ENCODE data around the gene ARHGAP15.
A peak's percentile ranks its signal among the peaks of the same experiment; 100 is the strongest.

Gene ARHGAP15

DNA sequence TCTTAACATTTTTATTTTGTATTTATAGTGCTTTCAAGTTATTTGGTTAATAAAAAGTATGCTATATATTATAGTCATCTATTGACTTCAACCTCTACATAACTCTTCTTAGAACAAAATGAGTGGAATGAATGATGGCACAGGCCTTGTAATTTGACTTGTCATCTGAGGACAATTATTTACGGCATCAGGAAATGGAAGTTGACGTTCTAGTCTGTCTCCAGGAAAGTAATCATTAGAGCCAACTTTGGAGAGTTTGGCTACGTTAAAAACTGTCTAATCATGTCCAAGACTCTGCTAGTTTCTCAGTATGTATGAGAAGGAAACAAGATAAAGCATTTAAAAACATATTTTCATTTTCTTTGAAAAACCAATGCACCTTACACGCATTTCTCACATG lies 353.6 kb downstream of the ARHGAP15 start:
- DNase-seq (ENCODE audit: low spot score), result no peak

GRCh38 chr2:143486976-143487375 lies 357.8 kb downstream of the ARHGAP15 start:
- DNase-seq (ENCODE audit: low spot score), result no peak

DNA sequence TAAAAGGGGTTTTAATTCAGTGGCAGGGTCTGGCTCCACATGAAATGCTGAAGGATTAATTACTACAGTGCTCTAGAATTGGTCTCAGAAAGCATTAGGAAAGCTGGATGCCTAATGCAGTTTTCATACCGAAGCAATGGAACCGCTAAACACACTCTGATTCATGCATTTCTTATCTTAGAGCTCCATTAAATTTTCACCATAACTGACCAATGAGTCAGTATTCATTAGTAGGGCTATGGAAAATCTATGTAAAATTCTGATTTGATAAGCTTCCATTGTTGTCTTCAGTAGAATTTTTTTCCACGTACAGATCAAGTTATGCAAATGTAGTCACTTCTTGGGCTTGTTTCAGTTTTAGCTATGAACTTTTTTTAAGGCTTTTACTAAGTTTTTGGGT lies 359.9 kb downstream of the ARHGAP15 start:
- DNase-seq (ENCODE audit: low spot score), result no peak

DNA sequence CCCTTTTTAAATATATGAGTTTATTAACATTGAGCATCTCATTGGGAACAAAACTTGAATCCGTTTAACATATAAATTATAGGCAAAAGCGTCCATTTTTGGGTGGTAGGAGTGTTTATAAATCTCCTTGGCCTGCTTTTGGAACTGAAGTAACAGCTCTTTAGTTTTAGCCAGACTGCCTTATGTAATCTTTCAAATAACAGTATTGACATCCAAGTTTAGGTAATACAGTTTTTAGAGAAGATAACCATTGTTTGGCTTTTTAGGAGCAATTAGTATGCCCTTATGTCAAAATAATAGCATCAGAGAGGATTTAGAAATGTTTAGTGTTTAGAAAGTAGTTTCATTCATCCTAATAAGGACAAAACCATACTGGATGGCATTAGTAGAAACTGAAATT lies 361.9 kb downstream of the ARHGAP15 start:
- no peak for DNase-seq (ENCODE audit: low spot score)

GRCh38 chr2:143493339-143493738 lies 364.1 kb downstream of the ARHGAP15 start:
- DNase-seq (ENCODE audit: low spot score), result no peak

DNA sequence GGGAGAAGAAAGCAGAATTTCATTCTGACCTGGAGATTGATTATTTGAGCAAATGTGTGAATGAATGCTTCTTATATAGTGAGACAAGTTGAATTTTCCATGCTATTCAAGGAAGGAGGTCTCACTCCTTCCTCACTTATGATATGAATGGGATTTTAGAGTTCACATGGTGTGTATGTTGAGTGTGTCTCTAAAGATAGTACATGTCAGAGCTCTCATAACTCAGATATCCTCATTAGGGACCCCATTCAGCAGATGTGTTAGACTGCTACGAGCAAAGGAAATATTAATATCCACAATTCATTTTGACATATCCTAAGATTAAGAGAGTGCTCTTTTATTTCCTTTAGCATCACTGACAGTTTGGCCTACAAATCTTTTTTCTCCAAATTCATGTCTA lies 368.5 kb downstream of the ARHGAP15 start:
- no peak for DNase-seq (ENCODE audit: low spot score)

GRCh38 chr2:143498496-143498895 lies 369.3 kb downstream of the ARHGAP15 start:
- DNase-seq (ENCODE audit: low spot score), result no peak

DNA sequence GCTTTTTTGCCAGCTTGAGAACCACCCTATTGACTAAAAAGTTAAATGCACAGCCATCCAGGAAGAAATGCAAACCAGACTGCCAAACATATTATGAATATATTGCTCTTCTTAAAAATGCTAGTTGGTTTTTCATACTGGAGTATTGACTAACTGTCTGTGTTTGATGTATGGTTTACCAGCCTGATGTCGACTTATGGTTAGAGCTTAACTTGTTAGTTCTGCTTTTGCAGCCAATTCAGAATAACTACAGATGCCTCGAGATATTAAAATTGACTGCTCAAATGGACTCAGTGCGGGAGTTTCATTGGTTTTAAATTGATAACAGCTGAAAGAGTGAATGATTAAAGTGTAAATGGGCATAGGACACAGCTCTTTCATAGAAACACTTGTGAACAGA lies 369.8 kb downstream of the ARHGAP15 start:
- DNase-seq (ENCODE audit: low spot score), result no peak

DNA sequence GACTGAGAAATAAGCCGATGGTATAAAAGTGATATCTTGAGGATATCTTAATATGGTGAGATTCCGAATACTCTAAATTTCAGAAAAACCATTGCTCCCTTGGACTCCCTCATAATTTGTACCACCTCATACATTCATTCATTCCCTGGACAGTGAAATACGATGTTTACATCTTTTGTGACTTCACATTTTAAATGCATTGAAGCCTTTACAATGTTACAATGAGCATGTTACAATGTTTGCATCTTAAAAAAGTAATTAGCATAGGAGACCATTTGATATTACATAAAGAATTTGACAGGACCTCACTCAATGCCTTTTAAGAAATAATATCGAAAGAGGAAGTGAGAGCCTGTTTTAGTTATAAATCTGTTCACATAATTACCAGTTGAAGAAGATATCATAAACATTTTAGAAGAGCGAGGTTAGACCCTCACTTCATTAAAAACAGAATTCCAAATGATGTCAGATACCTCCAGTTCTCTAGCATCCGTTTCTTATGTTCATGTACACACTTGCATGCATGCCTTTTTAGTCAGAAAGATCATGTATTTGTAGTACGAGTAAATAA lies 372.0 kb downstream of the ARHGAP15 start:
- DNase-seq (ENCODE audit: low spot score), result no peak

GRCh38 chr2:143503280-143503679 lies 374.1 kb downstream of the ARHGAP15 start:
- DNase-seq (ENCODE audit: low spot score), result no peak

GRCh38 chr2:143504397-143504796 lies 375.2 kb downstream of the ARHGAP15 start:
- DNase-seq (ENCODE audit: low spot score), result no peak

GRCh38 chr2:143505542-143505941 lies 376.3 kb downstream of the ARHGAP15 start:
- no peak for DNase-seq (ENCODE audit: low spot score)

DNA sequence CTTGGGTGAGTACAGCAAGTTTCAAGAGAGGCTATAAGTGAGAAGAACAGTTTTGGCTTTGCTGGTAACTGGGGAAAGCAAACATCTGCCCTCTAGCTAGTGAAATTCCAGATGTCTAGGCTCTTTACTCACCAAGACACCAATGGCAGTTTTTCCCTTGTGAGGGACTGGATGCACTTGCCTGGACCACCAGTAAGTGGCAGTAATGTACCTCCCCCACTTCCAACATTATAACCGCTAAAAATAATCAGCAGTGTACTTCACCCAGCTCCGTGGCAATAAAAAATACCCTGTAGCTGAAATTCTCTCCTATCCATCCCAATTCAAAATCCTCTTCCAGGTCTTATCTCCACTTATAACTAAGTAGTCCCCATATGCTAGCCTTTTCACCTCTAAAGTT lies 383.9 kb downstream of the ARHGAP15 start:
- peak; percentile 19 for DNase-seq (ENCODE audit: low spot score)

- no peak for DNase-seq (ENCODE audit: low spot score)
Measured at GRCh38 chr2:143514413-143514812, 385.2 kb downstream of the ARHGAP15 start.

DNA sequence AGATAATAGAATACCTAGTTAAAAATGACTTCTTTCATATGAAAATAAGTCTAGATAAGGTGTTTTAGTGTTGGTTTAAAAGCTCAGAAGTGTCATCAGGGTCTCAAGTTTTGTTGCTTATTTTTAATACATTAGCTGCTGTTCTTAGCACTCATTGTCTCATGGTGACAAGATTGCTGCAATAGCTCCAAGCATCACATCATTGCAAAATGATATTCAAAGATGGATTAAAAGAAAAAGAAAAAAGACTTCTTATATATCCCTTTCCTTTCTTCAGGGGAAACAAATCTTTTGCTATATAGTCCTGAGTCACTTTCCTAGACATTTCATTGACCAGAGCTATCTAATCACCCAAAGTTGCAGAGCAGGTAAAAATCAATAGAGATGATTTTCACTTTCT lies 386.1 kb downstream of the ARHGAP15 start:
- DNase-seq (ENCODE audit: low spot score), result no peak

GRCh38 chr2:143519521-143519920 lies 390.3 kb downstream of the ARHGAP15 start:
- DNase-seq (ENCODE audit: low spot score), result no peak

- DNase-seq (ENCODE audit: low spot score), result no peak
Measured at GRCh38 chr2:143521396-143521795, 392.2 kb downstream of the ARHGAP15 start.

DNA sequence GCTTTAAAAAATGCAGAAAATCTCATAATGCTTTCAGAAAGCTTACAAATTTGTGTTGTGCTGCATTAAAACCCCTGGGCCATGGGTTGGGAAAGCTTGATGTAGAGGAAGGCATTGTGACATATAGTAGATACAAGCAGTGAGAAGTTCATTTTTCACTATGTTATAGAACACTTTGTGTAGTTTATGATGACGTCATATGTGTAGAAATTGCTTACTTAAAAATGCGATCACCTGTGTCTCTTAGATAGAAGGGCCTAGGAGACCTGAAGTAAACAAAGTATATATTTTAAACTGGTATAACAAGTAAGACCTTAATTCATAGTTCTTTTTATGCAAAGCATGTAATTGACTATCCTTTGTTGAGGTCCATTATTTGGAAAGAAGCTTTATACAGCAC lies 393.5 kb downstream of the ARHGAP15 start:
- DNase-seq (ENCODE audit: low spot score), result no peak

DNA sequence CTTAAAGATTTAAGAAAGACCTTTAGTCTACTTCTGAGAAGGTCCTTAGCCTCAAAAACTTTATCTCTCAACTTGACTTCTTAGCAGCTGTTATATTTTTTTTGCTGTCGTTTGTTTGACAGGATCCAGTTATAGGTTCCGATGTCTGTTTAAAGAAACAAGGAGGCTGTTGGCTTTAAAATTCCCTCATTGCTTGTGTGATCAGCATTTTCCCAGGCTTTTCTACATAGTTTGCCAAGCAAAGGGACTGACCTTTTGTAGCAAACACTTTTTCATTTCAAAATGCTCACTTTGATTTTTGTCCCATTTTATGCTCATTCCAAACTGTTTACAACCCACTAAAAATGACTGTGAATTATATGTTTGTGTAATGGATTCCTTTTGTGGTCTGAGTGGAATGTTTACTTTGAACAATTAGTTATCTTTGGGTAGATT lies 394.9 kb downstream of the ARHGAP15 start:
- no peak for DNase-seq (ENCODE audit: low spot score)

DNA sequence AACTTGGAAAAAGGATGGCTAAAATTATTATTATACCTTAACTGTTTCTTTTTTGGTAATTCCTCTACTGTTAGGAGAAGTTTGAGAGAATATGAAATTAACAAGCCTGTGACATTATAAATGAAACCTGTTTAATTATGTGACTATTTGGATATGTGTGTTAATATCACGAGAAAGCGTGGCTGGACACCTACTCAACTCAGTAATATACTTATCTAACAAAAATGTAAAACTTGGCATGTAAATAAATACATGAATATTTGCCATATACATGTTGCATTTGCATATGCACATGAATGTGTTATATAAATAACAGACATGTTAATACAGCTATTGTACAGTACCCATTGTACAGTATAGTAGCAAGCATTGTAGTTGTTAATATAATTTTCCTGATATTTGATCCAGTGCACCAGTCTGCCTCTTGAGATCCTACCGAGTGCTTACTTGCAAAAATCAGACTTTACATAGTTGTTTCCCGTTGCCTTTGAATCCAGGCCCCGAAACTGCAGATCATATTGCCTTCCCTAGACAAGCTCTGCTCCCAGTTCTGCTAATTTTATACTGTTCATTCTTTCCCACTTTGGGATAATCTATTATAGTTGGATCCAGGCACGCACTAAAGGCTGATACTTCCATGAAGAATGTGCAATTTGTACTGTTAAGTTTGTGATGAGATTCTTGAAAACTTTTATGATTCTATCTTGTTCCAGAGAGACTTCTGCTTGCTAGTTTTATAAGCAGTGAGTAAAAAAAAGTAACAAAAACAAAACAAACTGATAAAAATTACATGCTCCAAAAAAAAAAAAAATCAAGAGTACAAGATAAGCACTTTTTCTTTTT lies 395.6 kb downstream of the ARHGAP15 start:
- DNase-seq (ENCODE audit: low spot score), result no peak

- DNase-seq (ENCODE audit: low spot score), result no peak
Measured at GRCh38 chr2:143525402-143525860, 396.2 kb downstream of the ARHGAP15 start.

DNA sequence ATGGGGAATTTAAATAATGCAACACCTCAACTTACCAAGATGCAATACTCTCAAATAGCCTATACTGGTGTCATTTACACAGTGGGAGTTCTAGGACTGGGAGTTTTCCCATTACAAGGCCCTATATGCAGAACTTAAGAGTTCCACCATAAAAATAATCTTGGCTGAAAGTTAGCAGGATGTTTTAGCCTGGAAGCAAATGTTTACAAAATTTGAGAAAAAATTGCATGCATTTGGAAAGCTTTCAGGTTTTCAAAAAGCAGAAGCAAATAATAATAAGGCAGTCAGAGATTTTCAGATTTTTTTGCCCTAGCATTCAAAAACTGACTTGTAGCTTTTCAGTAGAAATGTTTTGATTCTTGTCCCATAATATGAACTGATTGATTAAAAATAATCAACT lies 397.3 kb downstream of the ARHGAP15 start:
- no peak for DNase-seq (ENCODE audit: low spot score)

- DNase-seq (ENCODE audit: low spot score), result no peak
Measured at GRCh38 chr2:143528021-143528420, 398.8 kb downstream of the ARHGAP15 start.

All from cerebellar cortex (tissue), 1 donor.